ENCODE results near the gene GSKIP.
"Not testable (repeated sequence)": the region's sequence is repeated elsewhere in the genome, so short reads cannot be mapped to it uniquely, and the experiment has no call there.

Gene GSKIP

GRCh38 chr14:96362965-96363750, at the start of gene GSKIP, which contains the start of gene ATG2B:
Gene GSKIP (plus strand): TSS chr14:96363526. CDS start chr14:96382248, 18,722 bp downstream.
Gene ATG2B (minus strand): TSS chr14:96363341. CDS start chr14:96362976, 365 bp downstream.
- peak; percentile 96 for DNase-seq

GRCh38 chr14:96316087-96316486, 47.2 kb upstream of the GSKIP start:
- no peak for DNase-seq

GRCh38 chr14:96318836-96319235, 44.5 kb upstream of the GSKIP start:
- DNase-seq, result no peak

- no peak for DNase-seq
These were observed 42.7 kb upstream of the GSKIP start for GRCh38 chr14:96320605-96321004.

GRCh38 chr14:96324219-96324618, 39.1 kb upstream of the GSKIP start:
- no peak for DNase-seq

GRCh38 chr14:96338551-96338950, 24.8 kb upstream of the GSKIP start:
- DNase-seq, result no peak

DNA sequence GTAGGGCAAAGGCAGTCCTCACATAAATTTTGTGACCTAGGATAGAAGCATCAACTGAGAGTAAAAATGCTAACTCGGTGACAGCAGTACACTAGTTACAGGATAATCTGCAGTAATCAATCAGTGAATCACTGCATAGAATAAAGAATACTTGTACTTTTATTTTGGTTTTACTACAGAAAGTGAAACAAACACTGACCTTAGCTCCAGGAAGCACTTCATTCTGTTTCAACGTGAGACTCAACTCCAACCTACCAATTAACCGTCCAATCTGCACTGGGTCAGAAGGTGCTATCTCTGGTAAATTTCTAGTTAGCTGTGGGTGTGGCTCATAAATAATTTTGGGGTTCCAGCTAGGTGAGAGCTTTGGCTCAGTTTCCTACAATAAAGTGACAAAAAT, 22.0 kb upstream of the GSKIP start:
- no peak for DNase-seq

GRCh38 chr14:96345669-96346068, 17.7 kb upstream of the GSKIP start:
- no peak for DNase-seq

DNA sequence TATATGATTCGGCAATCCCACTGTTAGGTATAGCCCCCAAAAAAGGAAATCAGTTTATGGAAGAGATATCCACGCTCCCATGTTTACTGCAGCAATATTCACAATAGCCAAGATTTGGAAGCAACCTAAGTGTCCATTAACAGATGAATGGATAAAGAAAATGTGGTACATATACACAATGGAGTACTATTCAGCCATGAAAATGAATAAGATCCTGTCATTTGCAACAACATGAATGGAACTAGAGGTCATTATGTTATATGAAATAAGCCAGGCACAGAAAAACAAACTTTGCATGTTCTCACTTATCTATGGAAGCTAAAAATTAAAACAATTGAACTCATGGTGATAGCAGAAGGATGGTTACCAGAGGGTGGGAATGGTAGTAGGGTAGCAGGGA, 15.4 kb upstream of the GSKIP start:
- DNase-seq, result not testable (repeated sequence)

GRCh38 chr14:96349286-96350075, 13.8 kb upstream of the GSKIP start:
- DNase-seq, result no peak

GRCh38 chr14:96351986-96352385, 11.3 kb upstream of the GSKIP start:
- DNase-seq, result no peak

DNA sequence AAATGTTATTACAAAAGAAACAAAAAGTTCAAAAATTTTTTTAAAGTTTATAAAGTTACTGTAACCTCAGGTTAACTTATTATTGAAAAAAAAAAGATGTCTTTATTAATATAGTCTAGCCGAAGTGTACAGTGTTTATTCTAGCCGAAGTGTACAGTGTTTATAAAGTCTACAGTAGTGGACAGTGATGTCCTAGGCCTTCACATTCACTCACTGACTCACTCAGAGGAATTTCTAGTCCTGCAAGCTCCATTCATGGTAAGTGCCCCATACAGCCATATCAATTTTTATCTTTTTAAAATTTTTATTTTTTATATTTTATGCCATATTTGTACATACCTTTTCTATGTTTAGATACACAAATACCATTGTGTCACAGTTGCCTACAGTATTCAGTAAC, 10.6 kb upstream of the GSKIP start:
- DNase-seq, result no peak

- DNase-seq, result no peak
These were observed 9.1 kb upstream of the GSKIP start for GRCh38 chr14:96354246-96354645.

DNA sequence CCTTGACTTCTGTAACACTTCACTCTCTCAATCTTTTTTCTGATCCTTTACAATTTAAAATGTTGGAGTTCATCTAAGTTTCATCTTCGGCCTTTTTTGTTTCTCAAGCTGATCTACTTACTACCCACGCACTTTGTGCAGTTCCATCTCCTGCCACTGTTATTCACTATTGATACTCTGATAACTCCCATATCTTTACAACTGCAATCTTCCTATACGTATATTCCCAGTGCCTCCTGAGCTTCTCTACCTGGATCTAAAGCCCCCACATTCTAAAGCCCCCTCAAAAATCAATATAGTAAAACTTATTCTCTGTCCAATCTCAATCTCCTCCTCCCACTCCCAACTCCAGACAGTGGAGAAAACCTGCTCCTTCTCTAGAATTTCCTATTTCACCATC, 6.1 kb upstream of the GSKIP start:
- no peak for DNase-seq

DNA sequence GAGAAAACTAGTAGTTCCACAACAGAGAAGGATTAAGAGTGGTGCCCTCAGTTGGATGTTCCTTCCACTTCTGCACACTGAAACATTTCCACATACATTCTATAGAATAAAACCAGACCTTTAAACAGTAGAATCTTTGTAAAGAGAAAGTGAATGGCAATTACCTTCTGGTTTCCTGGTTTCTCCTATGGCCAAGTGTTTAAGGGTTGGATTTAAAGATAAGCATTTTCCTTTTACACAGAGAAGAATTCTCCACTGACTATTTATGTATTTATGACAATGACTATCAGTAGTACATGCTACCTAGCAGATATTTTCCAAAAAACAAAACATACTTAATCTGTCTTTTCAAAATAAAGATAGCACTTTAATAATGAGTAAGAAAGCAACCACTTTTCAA, 3.4 kb upstream of the GSKIP start:
- DNase-seq, result no peak

GRCh38 chr14:96362071-96362964, 1.0 kb upstream of the GSKIP start:
- DNase-seq, result peak; percentile 70

GRCh38 chr14:96363751-96364336, 518 bp downstream of the GSKIP start:
- peak; percentile 35 for DNase-seq

- no peak for DNase-seq
These were observed 1.6 kb downstream of the GSKIP start for GRCh38 chr14:96364962-96365361.

GRCh38 chr14:96368534-96368933, 5.2 kb downstream of the GSKIP start:
- no peak for DNase-seq

DNA sequence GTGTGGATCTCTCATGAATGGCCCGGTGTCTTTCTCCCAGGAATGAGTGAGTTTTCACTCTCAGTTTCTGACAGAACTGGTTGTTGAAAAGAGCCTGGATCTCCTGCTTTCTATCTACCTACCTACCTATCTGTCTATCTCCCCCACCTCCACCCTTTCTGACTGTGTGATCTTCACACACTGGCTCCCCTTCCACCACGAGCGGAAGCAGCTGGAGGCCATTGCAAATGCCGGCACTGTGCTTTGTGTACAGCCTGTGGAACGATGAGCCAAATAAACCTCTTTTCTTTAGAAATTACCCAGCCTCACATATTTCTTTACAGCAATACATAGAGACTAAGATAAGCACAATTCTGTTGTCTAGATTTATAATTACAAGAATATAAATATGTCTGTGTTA, 7.2 kb downstream of the GSKIP start:
- DNase-seq, result no peak

- DNase-seq, result no peak
These were observed 10.2 kb downstream of the GSKIP start for GRCh38 chr14:96373538-96373937.

GRCh38 chr14:96376093-96376492, 12.8 kb downstream of the GSKIP start:
- no peak for DNase-seq

- DNase-seq, result no peak
These were observed 17.4 kb downstream of the GSKIP start for GRCh38 chr14:96380735-96381134.
